OCI-LY1 (cell line): ENCODE data around the gene PLEKHM3.

Source experiments
- CTCF ChIP-seq: fragments of 200-600 bp; sonication (generic), shearing (Covaris generic); IDR thresholded peaks from 2 replicates; pipeline ENCODE4 v1.5.1; 2017; ENCODE audit warnings: mild to moderate bottlenecking, antibody characterized with exemption, low read length, moderate library complexity, mixed read lengths
- EZH2 ChIP-seq: fragments of 200-600 bp; sonication (generic), shearing (Covaris generic); IDR thresholded peaks from 2 replicates; pipeline ENCODE4 v1.8.0; 2017; ENCODE audit warnings: borderline replicate concordance, mixed run types, mild to moderate bottlenecking, antibody characterized with exemption, low read length, moderate library complexity, mixed read lengths

GRCh38 chr2:207825045-207825954, 200.0 kb downstream of the PLEKHM3 start:
- TF ChIP-seq CTCF, result no peak
- no peak for TF ChIP-seq EZH2
